HG03521 (cell line): ENCODE data around the gene PIWIL4.
"Not testable (repeated sequence)": the region's sequence is repeated elsewhere in the genome, so short reads cannot be mapped to it uniquely, and the experiment has no call there.

ENCODE experiments used
- ATAC-seq: cut with Tn5 transposase; IDR thresholded peaks from one replicate; pipeline ENCODE4 v1.9.1; 2021; ENCODE audit warnings: mild to moderate bottlenecking, moderate library complexity; ENCODE audit not compliant: unreplicated experiment

Gene PIWIL4

DNA sequence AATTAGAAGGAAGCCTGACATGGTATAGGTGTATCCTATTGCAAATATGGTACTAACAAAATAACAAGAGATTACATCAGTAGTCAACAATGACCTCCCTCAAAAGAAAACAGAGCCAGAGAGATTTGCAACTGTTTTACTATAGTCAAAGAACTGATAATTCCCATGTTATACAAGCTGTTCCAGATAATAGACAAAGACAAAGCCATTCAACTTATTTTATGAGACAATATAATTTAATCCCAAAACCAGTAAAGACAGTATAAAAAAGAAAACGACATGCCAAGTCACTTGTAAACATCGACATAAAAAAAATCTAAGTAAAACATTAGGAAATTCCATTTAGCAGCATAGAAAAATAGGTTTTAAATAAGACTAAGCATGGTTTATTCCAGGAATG is 65.2 kb downstream of the PIWIL4 start:
- ATAC-seq, result no peak

DNA sequence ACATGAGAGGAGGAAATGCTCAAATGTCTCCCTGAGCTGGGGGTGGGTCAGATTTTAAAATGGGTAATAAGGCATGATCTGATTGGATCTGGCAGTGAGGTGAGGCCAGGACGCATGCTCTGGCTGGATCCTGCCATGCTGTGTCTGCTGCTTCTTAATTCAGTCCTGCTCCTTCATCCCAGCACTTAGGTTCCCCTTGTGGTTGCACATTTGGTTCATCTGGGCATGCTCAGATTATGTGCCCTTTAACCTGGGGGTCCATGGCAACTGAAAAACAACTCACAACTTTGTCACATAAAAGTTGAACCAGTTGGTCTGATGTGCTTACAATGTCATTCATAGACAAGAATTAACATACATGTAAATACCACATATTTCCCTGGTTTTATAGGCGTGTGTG is 67.9 kb downstream of the PIWIL4 start:
- no peak for ATAC-seq

DNA sequence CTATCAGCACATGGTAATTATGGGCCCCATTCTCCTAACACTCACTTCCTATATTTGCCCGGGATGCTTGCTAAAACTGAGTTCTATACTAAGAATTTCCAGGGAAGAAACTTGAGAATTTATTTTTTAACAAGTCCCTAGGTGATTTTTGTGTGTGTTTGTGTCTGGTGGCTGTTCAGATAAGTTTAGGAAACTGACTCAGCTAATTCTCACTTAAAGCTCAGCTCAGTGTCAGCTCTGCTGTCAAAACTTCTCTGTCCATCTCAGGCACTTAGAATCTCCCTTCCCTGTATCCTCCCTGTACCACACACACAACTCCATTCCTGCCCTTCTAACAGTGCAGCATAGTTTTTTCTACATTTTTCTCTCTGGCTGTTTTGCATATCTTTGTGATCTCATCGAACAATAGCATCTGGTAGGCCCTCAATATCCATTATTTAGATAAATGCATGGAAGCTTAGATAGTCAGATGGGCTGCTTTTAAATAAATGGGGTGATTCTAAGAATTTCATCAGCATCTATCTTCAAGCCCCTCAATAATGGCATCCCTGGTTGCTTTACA is 69.3 kb downstream of the PIWIL4 start:
- ATAC-seq, result no peak

- no peak for ATAC-seq
These were observed 71.2 kb downstream of the PIWIL4 start for GRCh38 chr11:94638301-94638901.

DNA sequence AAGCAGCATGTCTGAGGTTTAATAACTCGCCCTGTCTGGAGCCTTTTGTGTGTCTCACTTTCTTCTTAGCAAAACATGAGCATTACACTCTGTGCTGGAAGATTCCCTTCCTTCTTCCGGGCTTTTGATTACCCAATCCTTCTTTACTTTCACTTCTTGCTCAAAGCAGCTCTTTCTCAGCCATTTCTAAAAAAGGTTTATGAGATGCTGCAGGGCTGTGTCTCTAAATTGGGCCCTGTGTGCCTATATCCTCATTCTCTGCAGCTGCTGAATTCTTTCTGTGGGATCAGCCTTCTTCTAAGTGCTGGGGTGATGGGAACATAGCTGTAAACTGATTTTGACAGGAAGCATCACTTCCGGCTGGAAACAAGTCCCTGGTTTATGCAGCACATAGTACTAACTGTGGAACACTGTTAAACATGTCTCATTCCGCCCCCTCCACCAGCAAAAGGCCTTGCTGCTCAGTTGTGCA is 71.8 kb downstream of the PIWIL4 start:
- ATAC-seq, result no peak

GRCh38 chr11:94639901-94640721 is 72.9 kb downstream of the PIWIL4 start:
- no peak for ATAC-seq

GRCh38 chr11:94641167-94641761 is 74.1 kb downstream of the PIWIL4 start:
- no peak for ATAC-seq

- ATAC-seq, result not testable (repeated sequence)
These were observed 76.0 kb downstream of the PIWIL4 start for GRCh38 chr11:94643186-94643585.

DNA sequence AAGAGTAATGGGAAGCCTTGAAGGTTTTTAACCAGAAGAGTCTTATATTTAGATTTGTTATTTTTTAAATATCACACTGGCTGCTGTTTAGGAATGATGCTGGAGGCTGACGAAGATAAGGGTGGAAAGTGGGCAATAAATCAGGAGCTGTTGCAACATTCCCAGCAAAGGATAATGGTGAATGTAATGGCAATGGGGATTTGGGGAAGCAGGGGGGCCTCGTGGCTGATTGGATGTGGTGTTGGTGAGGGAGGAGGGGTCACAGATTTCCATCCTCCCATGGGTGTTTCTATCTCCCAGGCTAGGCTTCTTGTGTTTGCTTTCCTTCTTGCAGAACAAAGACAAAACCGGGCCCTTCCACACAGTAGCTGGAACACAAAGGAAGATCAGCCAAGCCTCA is 80.8 kb downstream of the PIWIL4 start:
- ATAC-seq, result no peak

GRCh38 chr11:94648789-94649188 is 81.6 kb downstream of the PIWIL4 start:
- no peak for ATAC-seq

- no peak for ATAC-seq
These were observed 82.1 kb downstream of the PIWIL4 start for GRCh38 chr11:94649254-94649653.

GRCh38 chr11:94649964-94650623 is 82.9 kb downstream of the PIWIL4 start:
- no peak for ATAC-seq

GRCh38 chr11:94650756-94651155 is 83.6 kb downstream of the PIWIL4 start:
- ATAC-seq, result no peak

DNA sequence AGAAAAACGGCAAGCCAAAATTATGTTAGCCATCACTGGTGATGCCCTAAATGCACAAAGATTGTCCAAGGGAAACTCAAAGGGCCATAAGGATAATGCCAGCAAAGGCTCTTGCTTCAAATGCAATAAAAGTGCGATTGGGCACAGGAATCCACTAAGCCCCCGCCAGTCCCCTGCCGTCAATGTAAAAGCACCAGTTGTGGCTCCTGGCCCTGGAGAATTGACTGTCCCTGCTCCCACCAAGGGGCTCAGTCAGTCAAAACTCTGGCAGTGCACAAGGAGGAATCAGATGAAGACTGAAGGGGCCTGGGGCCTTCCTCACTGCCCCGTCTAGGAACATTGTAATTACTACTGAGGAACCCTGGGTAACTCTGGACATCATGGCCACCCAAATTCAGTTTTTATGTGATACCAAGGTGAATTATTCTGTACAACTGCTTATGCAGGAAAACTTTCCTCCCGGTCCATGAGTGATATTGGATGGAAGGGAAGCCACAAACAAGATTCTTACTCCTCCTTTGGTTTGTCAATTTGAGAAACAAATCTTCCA is 85.6 kb downstream of the PIWIL4 start:
- ATAC-seq, result no peak

- no peak for ATAC-seq
These were observed 86.4 kb downstream of the PIWIL4 start for GRCh38 chr11:94653561-94653960.

GRCh38 chr11:94654201-94654600 is 87.0 kb downstream of the PIWIL4 start:
- no peak for ATAC-seq

- ATAC-seq, result no peak
These were observed 88.1 kb downstream of the PIWIL4 start for GRCh38 chr11:94655291-94655690.

GRCh38 chr11:94655956-94656355 is 88.8 kb downstream of the PIWIL4 start:
- no peak for ATAC-seq

GRCh38 chr11:94656968-94657367 is 89.8 kb downstream of the PIWIL4 start:
- ATAC-seq, result no peak

GRCh38 chr11:94657629-94658028 is 90.5 kb downstream of the PIWIL4 start:
- no peak for ATAC-seq

- ATAC-seq, result no peak
These were observed 91.2 kb downstream of the PIWIL4 start for GRCh38 chr11:94658386-94658785.
